H1 (cell line): ENCODE results near the gene MRPL1. TPM values are rescaled to one million over a fixed set of nuclear protein-coding genes. Genes with fewer than 3 reads are reported as not detected.

ENCODE experiments used
- CTCF ChIA-PET: fragments of 300-600 bp; sonication (Branson Sonifier 250); formaldehyde crosslinking; loops from one replicate; lab custom pipeline; 2021; ENCODE audit not compliant: partially characterized antibody; lab: Charles Lee
- POLR2A ChIA-PET: fragments of 300-600 bp; sonication (Branson Sonifier 250); formaldehyde crosslinking; loops from one replicate; lab custom pipeline; 2021; ENCODE audit warnings: inconsistent platforms; ENCODE audit not compliant: partially characterized antibody; lab: Charles Lee
- DNase-seq, 2 experiments: peaks; one replicate each; pipeline versions ENCODE4 v3.0.0 to v3.0.0-alpha.2; 2010 to 2022; ENCODE audit warnings: low spot score in 2 of 2, low read depth in 1 of 2, mixed read lengths in 1 of 2
- FAIRE-seq: peaks from 2 replicates; lab custom pipeline; 2011; peaks lifted over from hg19 to GRCh38; lab: Jason Lieb, UNC
- H2AFZ ChIP-seq: 2 replicates; pipeline ENCODE4 v1.8.1; 2012; ENCODE audit warnings: low read length, inconsistent platforms
- H2AK5ac ChIP-seq: 2 replicates; pipeline ENCODE4 v1.6.1; 2013; ENCODE audit warnings: low read depth, low read length
- H2BK120ac ChIP-seq: replicated peaks from 2 replicates; pipeline ENCODE3; 2013; ENCODE audit warnings: low read depth, low read length, inconsistent platforms
- H2BK12ac ChIP-seq: 2 replicates; pipeline ENCODE4 v1.6.1; 2013; ENCODE audit warnings: low read depth, low read length
- H2BK15ac ChIP-seq: 2 replicates; pipeline ENCODE4 v1.6.1; 2013; ENCODE audit warnings: low read length
- H2BK20ac ChIP-seq: 2 replicates; pipeline ENCODE4 v1.6.1; 2013; ENCODE audit warnings: low read length
- H2BK5ac ChIP-seq: 2 replicates; pipeline ENCODE4 v1.6.1; 2013; ENCODE audit warnings: low read depth, low read length
- H3K14ac ChIP-seq: 2 replicates; pipeline ENCODE4 v1.6.1; 2013; ENCODE audit warnings: inconsistent platforms; ENCODE audit not compliant: insufficient read length
- H3K18ac ChIP-seq: 2 replicates; pipeline ENCODE4 v1.6.1; 2013; ENCODE audit warnings: low read length; ENCODE audit errors: extremely low read depth
- H3K23ac ChIP-seq: 2 replicates; pipeline ENCODE4 v1.6.1; 2013; ENCODE audit warnings: inconsistent platforms; ENCODE audit not compliant: insufficient read length
- H3K23me2 ChIP-seq: 2 replicates; pipeline ENCODE4 v1.6.1; 2013; ENCODE audit warnings: low read depth, low read length
- H3K27ac ChIP-seq: 2 replicates; pipeline ENCODE4 v1.6.1; 2011; ENCODE audit warnings: low read depth, low read length, inconsistent platforms
- H3K27me3 ChIP-seq, 4 experiments: replicated peaks in 1 of 4; 1 replicate in 1 of 4; 2 replicates in 3 of 4; pipeline versions ENCODE4 v1.6.1 to v1.8.1; 2011 to 2013; ENCODE audit warnings: low read length in 3 of 4, mild to moderate bottlenecking in 3 of 4, inconsistent platforms in 2 of 4, mixed read lengths in 2 of 4, moderate library complexity in 1 of 4; ENCODE audit not compliant: control insufficient read depth in 3 of 4, insufficient read depth in 3 of 4; ENCODE audit errors: extremely low read depth in 1 of 4
- H3K36me3 ChIP-seq, 4 experiments: 2 replicates each; pipeline versions ENCODE4 v1.6.1 to v1.8.1; 2011 to 2013; ENCODE audit warnings: mild to moderate bottlenecking in 4 of 4, low read length in 3 of 4, moderate library complexity in 2 of 4, control low read depth in 1 of 4, inconsistent platforms in 1 of 4; ENCODE audit not compliant: insufficient read depth in 4 of 4, control insufficient read depth in 2 of 4
- H3K4ac ChIP-seq: replicated peaks from 2 replicates; pipeline ENCODE3; 2013; ENCODE audit warnings: low read length, low read depth, mixed read lengths, inconsistent platforms; ENCODE audit not compliant: insufficient read length
- H3K4me1 ChIP-seq, 4 experiments: replicated peaks in 1 of 4; 1 replicate in 1 of 4; 2 replicates in 3 of 4; pipeline versions ENCODE4 v1.6.1 to v1.8.1; 2011 to 2013; ENCODE audit warnings: low read length in 3 of 4, inconsistent platforms in 2 of 4, mixed read lengths in 1 of 4; ENCODE audit not compliant: insufficient read depth in 4 of 4, control insufficient read depth in 3 of 4
- H3K4me2 ChIP-seq, 2 experiments: 2 replicates each; pipeline versions ENCODE4 v1.6.1 to v1.8.1; 2011 to 2013; ENCODE audit warnings: low read depth in 2 of 2, low read length in 2 of 2, control low read depth in 1 of 2, inconsistent platforms in 1 of 2, mild to moderate bottlenecking in 1 of 2; ENCODE audit not compliant: insufficient read depth in 1 of 2
- H3K4me3 ChIP-seq, 4 experiments: fragments of 200-600, 300-600 bp in 1 of 4; sonication (generic), shearing (Covaris generic), sonication (Bioruptor Twin) in 1 of 4; 2 replicates each; pipeline versions ENCODE4 v1.5.1 to v1.8.1; 2011 to 2016; ENCODE audit warnings: low read length in 4 of 4, low read depth in 3 of 4, control low read depth in 2 of 4, inconsistent platforms in 2 of 4, mild to moderate bottlenecking in 2 of 4, mixed read lengths in 1 of 4, moderate library complexity in 1 of 4; ENCODE audit not compliant: insufficient read depth in 2 of 4; ENCODE audit errors: extremely low read depth in 1 of 4
- H3K56ac ChIP-seq: replicated peaks from 2 replicates; pipeline ENCODE3; 2013; ENCODE audit warnings: low read depth, mild to moderate bottlenecking, mixed read lengths, low read length, inconsistent platforms; ENCODE audit not compliant: insufficient read length
- H3K79me1 ChIP-seq: 2 replicates; pipeline ENCODE4 v1.6.1; 2013; ENCODE audit warnings: low read depth, low read length, control low read depth
- H3K79me2 ChIP-seq, 2 experiments: 2 replicates each; pipeline versions ENCODE4 v1.6.1 to v1.8.1; 2012 to 2013; ENCODE audit warnings: low read length in 2 of 2, mild to moderate bottlenecking in 2 of 2, inconsistent platforms in 1 of 2; ENCODE audit not compliant: insufficient read depth in 2 of 2, control insufficient read depth in 1 of 2
- H3K9ac ChIP-seq, 4 experiments: replicated peaks in 1 of 4; 1 replicate in 1 of 4; 2 replicates in 3 of 4; pipeline versions ENCODE4 v1.6.1 to v1.8.1; 2011 to 2013; ENCODE audit warnings: low read depth in 3 of 4, low read length in 3 of 4, control low read depth in 2 of 4, mild to moderate bottlenecking in 2 of 4, moderate library complexity in 2 of 4, inconsistent platforms in 1 of 4; ENCODE audit errors: extremely low read depth in 1 of 4
- H3K9me3 ChIP-seq, 2 experiments: 2 replicates each; pipeline versions ENCODE4 v1.6.1 to v1.8.1; 2012 to 2013; ENCODE audit warnings: mild to moderate bottlenecking in 2 of 2, moderate library complexity in 2 of 2, control low read depth in 1 of 2, inconsistent platforms in 1 of 2, low read depth in 1 of 2, low read length in 1 of 2, mixed read lengths in 1 of 2; ENCODE audit not compliant: insufficient read depth in 2 of 2
- H4K20me1 ChIP-seq, 2 experiments: replicated peaks in 1 of 2; 2 replicates each; pipeline versions ENCODE3 to v1.8.1; 2011 to 2013; ENCODE audit warnings: inconsistent platforms in 2 of 2, low read length in 2 of 2, mild to moderate bottlenecking in 1 of 2; ENCODE audit not compliant: insufficient read depth in 2 of 2, control insufficient read depth in 1 of 2
- H4K5ac ChIP-seq: 2 replicates; pipeline ENCODE4 v1.6.1; 2013; ENCODE audit warnings: low read length, low read depth, mixed read lengths, inconsistent platforms; ENCODE audit not compliant: insufficient read length
- H4K8ac ChIP-seq: 2 replicates; pipeline ENCODE4 v1.8.0; 2013; ENCODE audit warnings: mild to moderate bottlenecking, moderate library complexity, low read length, inconsistent platforms; ENCODE audit not compliant: insufficient read depth; ENCODE audit errors: extremely low read depth
- H4K91ac ChIP-seq: replicated peaks from 2 replicates; pipeline ENCODE3; 2013; ENCODE audit warnings: low read length, mixed read lengths, inconsistent platforms; ENCODE audit not compliant: insufficient read length
- CEBPB ChIP-seq: IDR thresholded peaks from 2 replicates; pipeline ENCODE4 v1.6.1; 2012; ENCODE audit warnings: low read depth, low read length
- CHD1 ChIP-seq: IDR thresholded peaks from 2 replicates; pipeline ENCODE4 v1.6.1; 2012; ENCODE audit warnings: low read depth, low read length, improper control_type of control experiment
- EZH2 ChIP-seq: fragments of 200-600 bp; sonication (generic); IDR thresholded peaks from 2 replicates; pipeline ENCODE4 v1.7.1; 2012; ENCODE audit warnings: low read depth, mild to moderate bottlenecking, moderate library complexity, low read length, inconsistent platforms; ENCODE audit not compliant: severe bottlenecking
- GABPA ChIP-seq: IDR thresholded peaks from 2 replicates; pipeline ENCODE4 v1.6.1; 2011; ENCODE audit warnings: mild to moderate bottlenecking, low read length, moderate library complexity, borderline replicate concordance; ENCODE audit not compliant: insufficient read depth
- GTF2F1 ChIP-seq: IDR thresholded peaks from 2 replicates; pipeline ENCODE4 v1.6.1; 2012; ENCODE audit warnings: low read depth, low read length, improper control_type of control experiment, borderline replicate concordance
- KDM4A ChIP-seq: IDR thresholded peaks from one replicate; pipeline ENCODE4 v1.7.1; 2012; ENCODE audit warnings: low read depth, mild to moderate bottlenecking, moderate library complexity, low read length, inconsistent platforms; ENCODE audit not compliant: severe bottlenecking
- POLR2A ChIP-seq, 2 experiments: IDR thresholded peaks; 1 replicate in 1 of 2; 2 replicates in 1 of 2; pipeline ENCODE4 v1.6.1; 2011; ENCODE audit warnings: low read depth in 2 of 2, low read length in 2 of 2, mild to moderate bottlenecking in 2 of 2; ENCODE audit errors: control extremely low read depth in 1 of 2
- POU5F1 ChIP-seq: IDR thresholded peaks from 2 replicates; pipeline ENCODE4 v1.6.1; 2011; ENCODE audit warnings: low read depth, mild to moderate bottlenecking, low read length, moderate library complexity
- RBBP5 ChIP-seq: IDR thresholded peaks from 2 replicates; pipeline ENCODE4 v1.7.1; 2012; ENCODE audit warnings: low read depth, mild to moderate bottlenecking, inconsistent platforms, low read length, moderate library complexity, borderline replicate concordance
- RFX5 ChIP-seq: IDR thresholded peaks from 2 replicates; pipeline ENCODE4 v1.6.1; 2011; ENCODE audit warnings: low read depth, low read length, improper control_type of control experiment, borderline replicate concordance
- RNF2 ChIP-seq: fragments of 200-900, 300-1000 bp; sonication (generic); IDR thresholded peaks from 2 replicates; pipeline ENCODE4 v1.7.1; 2016; ENCODE audit warnings: borderline replicate concordance, low read depth, mild to moderate bottlenecking, antibody characterized with exemption, low read length; ENCODE audit not compliant: poor library complexity, severe bottlenecking; ENCODE audit errors: missing control alignments
- SP1 ChIP-seq: IDR thresholded peaks from 2 replicates; pipeline ENCODE4 v1.6.1; 2011; ENCODE audit warnings: low read depth, low read length
- SP2 ChIP-seq: IDR thresholded peaks from 2 replicates; pipeline ENCODE4 v1.6.1; 2012; ENCODE audit warnings: mild to moderate bottlenecking, low read length, inconsistent platforms
- TCF12 ChIP-seq: IDR thresholded peaks from 2 replicates; pipeline ENCODE4 v1.6.1; 2011; ENCODE audit warnings: low read depth, mild to moderate bottlenecking, low read length
- ZNF274 ChIP-seq: IDR thresholded peaks from 2 replicates; pipeline ENCODE4 v1.7.0; 2012; ENCODE audit warnings: low read length, borderline replicate concordance; ENCODE audit errors: extremely low read depth
- WGBS, 2 experiments: shearing (Covaris generic) in 1 of 2; methylation state at CpG; one replicate each; pipeline versions ENCODE4 v1.1.6 to v1.1.7; 2013 to 2015; ENCODE audit warnings: low lambda C conversion rate in 2 of 2, mixed read lengths in 2 of 2, inconsistent platforms in 1 of 2, low coverage in 1 of 2, missing lambda C conversion rate in 1 of 2; ENCODE audit not compliant: insufficient replicate concordance in 2 of 2, insufficient coverage in 1 of 2, insufficient read length in 1 of 2; ENCODE audit errors: extremely low coverage in 1 of 2, missing lambda C conversion rate in 1 of 2; 5-methylcytosine and 5-hydroxymethylcytosine counted together
- polyA plus RNA-seq, 7 experiments: library from polyadenylated mRNA; depleted of rRNA in 3 of 7; stranded (reverse) in 5 of 7; unstranded in 2 of 7; fragments of >200 nt in 5 of 7; fragments of 200-250 nt in 2 of 7; gene quantifications; 1 replicate in 5 of 7; 2 replicates in 1 of 7; 4 replicates in 1 of 7; pipeline versions ENCODE4 v1.2.1 to v1.2.3, GENCODE V29; 2011 to 2013; ENCODE audit warnings: missing spikeins in 2 of 7, mixed read lengths in 2 of 7
- total RNA-seq: library from RNA; stranded (reverse); fragmentation: NEBNext Ultra II Directional; extraction: Animal tissue kit (Norgen Biotek cat#: 25700); gene quantifications from 2 replicates; pipeline ENCODE4 v1.2.1, GENCODE V29; 2021

Gene MRPL1
- total and polyA plus RNA-seq, 2 of the 8 experiments (the other 6 are each of a cell fraction or from before 2014, with no cell fraction given): 9.6 to 37.0 TPM

- no peak overlapping the region for H3K56ac ChIP-seq
- H3K27ac ChIP-seq: no peak overlapping the region
- no peak overlapping the region for H4K5ac ChIP-seq
- ChIA-PET CTCF (interaction anchor here (0.8 to 3.4 kb wide), 5 partner anchors 8 to 396 kb away, joined by 3 to 13 read pairs (median 3); no protein-coding TSS in a partner anchor), POLR2A (interaction anchor here (1.6 kb wide), 1 partner anchor 60 kb away, joined by 6 read pairs; the partner anchor contains the start of gene FRAS1)
- no peak overlapping the region for H3K4me2 ChIP-seq
- H3K36me3 ChIP-seq: no peaks in the 10 kb centered on the region
- H2BK5ac ChIP-seq: no peak overlapping the region
- no peaks in the 10 kb centered on the region for H3K79me1 ChIP-seq
- H2BK15ac ChIP-seq: no peak overlapping the region
- no peak overlapping the region for H2AK5ac ChIP-seq
- peaks cover 0 to 18% (median 6%) of the 10 kb centered on the region in 4 experiments; a peak in 4 of 7 replicates for H3K4me1 ChIP-seq
- 30% methylated on average over 3 of the region's 3 CpGs; no CpG with 5 or more reads in 1 of the 2 experiments for WGBS, 2 experiments
- no peak overlapping the region for H2BK120ac ChIP-seq
- FAIRE-seq: no peak
- H3K27me3 ChIP-seq: no peaks in the 10 kb centered on the region
- no peak overlapping the region for H3K4me3 ChIP-seq
- H3K23me2 ChIP-seq: no peaks in the 10 kb centered on the region
- H3K14ac ChIP-seq: no peak overlapping the region
- no peaks in the 10 kb centered on the region for H4K20me1 ChIP-seq
- H4K8ac ChIP-seq: no peak overlapping the region
- H3K79me2 ChIP-seq: no peaks in the 10 kb centered on the region
- no peak overlapping the region for H3K9ac ChIP-seq
- no peaks in the 10 kb centered on the region for H3K9me3 ChIP-seq
- H2BK20ac ChIP-seq: no peak overlapping the region
- no peak overlapping the region for H2BK12ac ChIP-seq
- no peak for DNase-seq
- H4K91ac ChIP-seq: no peak overlapping the region
- no peak overlapping the region for H3K4ac ChIP-seq
- no peak overlapping the region for H2AFZ ChIP-seq
- H3K18ac ChIP-seq: no peak overlapping the region
- no peak overlapping the region for H3K23ac ChIP-seq
- TF ChIP-seq KDM4A (no peak), GABPA (no peak), TCF12 (no peak), CHD1 (no peak), RBBP5 (no peak), EZH2 (no peak), CEBPB (no peak), POU5F1 (no peak), SP2 (no peak), RNF2 (no peak), ZNF274 (no peak), SP1 (no peak), GTF2F1 (no peak), POLR2A (IDR thresholded peaks at IDR 0.05; ENCODE audit: control extremely low read depth in 1 of 2, low read depth in 2 of 2, low read length in 2 of 2) (no peak), RFX5 (no peak)
Observed at GRCh38 chr4:77996076-77996475, 133.4 kb downstream of the MRPL1 start.
